K562 (cell line): ENCODE data around the gene KCNB1. TPM values are rescaled to one million over a fixed set of nuclear protein-coding genes. Genes with fewer than 3 reads are reported as not detected.

Source experiments
- ATAC-seq: fragments of 200-7000 bp; cut with Tn5 transposase; 3 replicates; pipeline ENCODE4 v1.9.1; 2020; ENCODE audit warnings: moderate library complexity
- BruUV-seq: library from RNA; stranded (reverse); fragments of 400-500 nt; replicated peaks from 2 replicates; lab custom pipeline; 2021; lab: Mats Ljungman, UMichigan
- CTCF ChIA-PET: fragments of 300-600 bp; formaldehyde crosslinking; extraction: SDS; loops from one replicate; lab custom pipeline; 2021; ENCODE audit warnings: low intra/inter-chr PET ratio; lab: Yijun Ruan, JAX
- POLR2A ChIA-PET: fragments of 300-600, 350-650 bp; sonication (Branson Sonifier 250); formaldehyde crosslinking; extraction: SDS; loops from one replicate; lab custom pipeline; 2021; ENCODE audit warnings: antibody characterized with exemption, inconsistent platforms; lab: Yijun Ruan, JAX
- DNase-seq, 4 experiments: peaks; one replicate each; pipeline versions ENCODE4 v3.0.0 to v3.0.0-alpha.2; 2011 to 2018; ENCODE audit warnings: low spot score in 3 of 4, mixed read lengths in 3 of 4; ENCODE audit errors: extremely low read depth in 1 of 4
- FAIRE-seq: peaks from 2 replicates; lab custom pipeline; 2011; peaks lifted over from hg19 to GRCh38; lab: Jason Lieb, UNC
- H2AFZ ChIP-seq: 2 replicates; pipeline ENCODE4 v1.6.0; 2011; ENCODE audit warnings: low read depth, low read length, control low read depth, inconsistent platforms
- H3K27ac ChIP-seq: fragments of 200-600 bp; 3 replicates; pipeline ENCODE4 v1.8.0; 2011; ENCODE audit warnings: low read depth, mild to moderate bottlenecking, control low read depth, inconsistent platforms, low read length, moderate library complexity, mixed read lengths; ENCODE audit errors: extremely low read depth
- H3K27me3 ChIP-seq, 2 experiments: fragments of 300-600 bp in 1 of 2; 2 replicates in 1 of 2; 3 replicates in 1 of 2; pipeline versions ENCODE4 v1.6.0 to v1.8.0; 2011; ENCODE audit warnings: inconsistent platforms in 2 of 2, low read length in 2 of 2, mild to moderate bottlenecking in 1 of 2, mixed read lengths in 1 of 2, moderate library complexity in 1 of 2; ENCODE audit not compliant: control insufficient read depth in 2 of 2, insufficient read depth in 2 of 2
- H3K36me3 ChIP-seq: fragments of 300-600 bp; 3 replicates; pipeline ENCODE4 v1.8.0; 2011; ENCODE audit warnings: mild to moderate bottlenecking, low read length, inconsistent platforms; ENCODE audit not compliant: control insufficient read depth, insufficient read depth
- H3K4me1 ChIP-seq, 2 experiments: fragments of 200-600 bp in 1 of 2; replicated peaks in 1 of 2; 2 replicates in 1 of 2; 3 replicates in 1 of 2; pipeline versions ENCODE4 v1.5.1 to v1.8.0; 2011; ENCODE audit warnings: inconsistent platforms in 2 of 2, low read length in 2 of 2, mild to moderate bottlenecking in 1 of 2, mixed read lengths in 1 of 2, moderate library complexity in 1 of 2; ENCODE audit not compliant: control insufficient read depth in 2 of 2, insufficient read depth in 2 of 2
- H3K4me2 ChIP-seq: 2 replicates; pipeline ENCODE4 v1.6.1; 2011; ENCODE audit warnings: low read length, control low read depth, inconsistent platforms, mixed read lengths; ENCODE audit not compliant: insufficient read depth
- H3K4me3 ChIP-seq: fragments of 200-600 bp; sonication (generic), shearing (Covaris generic); 2 replicates; pipeline ENCODE4 v1.5.1; 2016; ENCODE audit warnings: control low read depth, inconsistent platforms
- H3K79me2 ChIP-seq: fragments of 200-600 bp; 3 replicates; pipeline ENCODE4 v1.8.0; 2011; ENCODE audit warnings: low read length, inconsistent platforms; ENCODE audit not compliant: control insufficient read depth, insufficient read depth
- H3K9ac ChIP-seq, 2 experiments: 2 replicates each; pipeline versions ENCODE4 v1.6.0 to v1.6.1; 2011; ENCODE audit warnings: low read depth in 2 of 2, low read length in 2 of 2, control low read depth in 1 of 2, inconsistent platforms in 1 of 2, mild to moderate bottlenecking in 1 of 2, mixed read lengths in 1 of 2; ENCODE audit not compliant: insufficient read depth in 1 of 2
- H3K9me1 ChIP-seq: one replicate; pipeline ENCODE4 v1.6.0; 2011; ENCODE audit warnings: inconsistent platforms, mild to moderate bottlenecking, low read length, moderate library complexity; ENCODE audit not compliant: control insufficient read depth, insufficient read depth
- H3K9me3 ChIP-seq: replicated peaks from 2 replicates; pipeline ENCODE4 v1.5.1; 2011; ENCODE audit warnings: low read depth, low read length, inconsistent platforms; ENCODE audit not compliant: control insufficient read depth, insufficient read depth
- H4K20me1 ChIP-seq: replicated peaks from 2 replicates; pipeline ENCODE4 v1.6.1; 2011; ENCODE audit warnings: low read length, inconsistent platforms, mixed read lengths; ENCODE audit not compliant: control insufficient read depth, insufficient read depth
- ARHGAP35 ChIP-seq: fragments of 450-650 bp; IDR thresholded peaks from 2 replicates; pipeline ENCODE4 v1.6.1; 2018; ENCODE audit not compliant: partially characterized antibody
- ELK1 ChIP-seq: sonication (generic); formaldehyde crosslinking; IDR thresholded peaks from 2 replicates; pipeline ENCODE4 v1.8.1; 2022; ENCODE audit warnings: missing genetic modification reagents
- KAT7 ChIP-seq: sonication (generic); formaldehyde crosslinking; IDR thresholded peaks from 2 replicates; pipeline ENCODE4 v1.8.0; 2022; ENCODE audit warnings: missing genetic modification reagents, mild to moderate bottlenecking, borderline replicate concordance
- L3MBTL2 ChIP-seq: fragments of 450-650 bp; IDR thresholded peaks from 2 replicates; pipeline ENCODE4 v1.6.1; 2016; ENCODE audit warnings: mild to moderate bottlenecking, moderate library complexity
- PBX2 ChIP-seq, 2 experiments: IDR thresholded peaks in 1 of 2; conservative IDR thresholded peaks in 1 of 2; 2 replicates each; pipeline ENCODE4 v1.6.1; 2016; ENCODE audit warnings: low read depth in 2 of 2, mild to moderate bottlenecking in 1 of 2, missing compliant biosample characterization in 1 of 2, missing genetic modification characterization in 1 of 2, moderate library complexity in 1 of 2
- POU5F1 ChIP-seq: fragments of 150-350 bp; IDR thresholded peaks from 2 replicates; pipeline ENCODE4 v1.6.1; 2014; ENCODE audit warnings: borderline replicate concordance, low read length, low read depth, mild to moderate bottlenecking; ENCODE audit not compliant: partially characterized antibody
- RBM15 ChIP-seq: fragments of 200-400 bp; formaldehyde crosslinking; IDR thresholded peaks from 2 replicates; pipeline ENCODE4 v1.6.1; 2018; ENCODE audit warnings: mild to moderate bottlenecking, low read length, moderate library complexity; ENCODE audit not compliant: insufficient read depth
- SIX5 ChIP-seq, 2 experiments: IDR thresholded peaks; 2 replicates each; pipeline ENCODE4 v1.6.1; 2011; ENCODE audit warnings: low read length in 2 of 2, borderline replicate concordance in 1 of 2, low read depth in 1 of 2, mild to moderate bottlenecking in 1 of 2, moderate library complexity in 1 of 2; ENCODE audit not compliant: insufficient read depth in 1 of 2
- TEAD4 ChIP-seq, 2 experiments: sonication (generic) in 1 of 2; formaldehyde crosslinking in 1 of 2; IDR thresholded peaks; 2 replicates each; pipeline versions ENCODE4 v1.6.1 to v1.8.0; 2012 to 2022; ENCODE audit warnings: borderline replicate concordance in 1 of 2, inconsistent platforms in 1 of 2, low read length in 1 of 2, mild to moderate bottlenecking in 1 of 2, missing genetic modification reagents in 1 of 2
- ZBTB26 ChIP-seq: fragments of 450-650 bp; formaldehyde crosslinking; IDR thresholded peaks from 2 replicates; pipeline ENCODE4 v1.4.0; 2022; ENCODE audit warnings: missing genetic modification characterization
- ZFX ChIP-seq: sonication (generic); formaldehyde crosslinking; IDR thresholded peaks from 2 replicates; pipeline ENCODE4 v1.8.0; 2022; ENCODE audit warnings: mild to moderate bottlenecking, missing genetic modification reagents, moderate library complexity
- ZNF408 ChIP-seq: fragments of 250-450 bp; sonication (Bioruptor Pico); IDR thresholded peaks from 2 replicates; pipeline ENCODE4 v1.4.0; 2020; ENCODE audit warnings: low read depth, mild to moderate bottlenecking, moderate library complexity
- WGBS: fragments of 100-300 bp; shearing (Covaris generic); methylation state at CpG from one replicate; pipeline ENCODE4 v1.1.6; 2016; ENCODE audit warnings: low coverage, mixed read lengths; ENCODE audit not compliant: insufficient coverage; ENCODE audit errors: missing lambda C conversion rate; 5-methylcytosine and 5-hydroxymethylcytosine counted together
- in situ Hi-C: fragments of 300-500 bp; cut with MboI; formaldehyde crosslinking; loops from 4 replicates; pipeline ENCODE4 v1.15.0; 2018; ENCODE audit warnings: inconsistent platforms, mixed read lengths
- intact Hi-C: fragments of 100-400 bp; cut with micrococcal nuclease; formaldehyde crosslinking; loops from 2 replicates; pipeline ENCODE4 v1.14.2; 2022
- polyA plus RNA-seq, 8 experiments: library from polyadenylated mRNA; depleted of rRNA in 4 of 8; stranded (reverse) in 5 of 8; unstranded in 3 of 8; fragments of >200 nt; fragmentation: Nextera tagmentation in 2 of 8; fragmentation: Illumina TruSeq in 1 of 8; extraction: Ambion mirVana in 2 of 8; extraction: Trizol in 1 of 8; gene quantifications; 2 replicates each; pipeline versions ENCODE4 v1.2.1 to v1.2.3, GENCODE V29; 2011 to 2014; ENCODE audit warnings: inconsistent platforms in 1 of 8, missing spikeins in 1 of 8
- total RNA-seq, 7 experiments: library from RNA; depleted of rRNA in 6 of 7; stranded (reverse); fragments of >200 nt in 6 of 7; fragmentation: Illumina TruSeq in 2 of 7; extraction: Trizol in 2 of 7; gene quantifications; 2 replicates each; pipeline versions ENCODE4 v1.2.1 to v1.2.3, GENCODE V29; 2011 to 2021; ENCODE audit warnings: low replicate concordance in 1 of 7

KCNB1 gene
- total and polyA plus RNA-seq, 9 of the 15 experiments (the other 6 are each of a cell fraction or from before 2014, with no cell fraction given): 0.01 to 0.06 TPM; not detected in 7

GRCh38 chr20:49408509-49409104, 73.9 kb downstream of the KCNB1 start:
- ATAC-seq (no peak), DNase-seq (no peak), FAIRE-seq (no peak)
- H3K27me3 ChIP-seq: peaks cover 33 to 63% of the 10 kb centered on the region in 2 experiments
- WGBS: 7% methylated on average over 11 of the region's 11 CpGs
- peaks cover 0 to 2% of the 10 kb centered on the region in 2 experiments; a peak in 1 of 5 replicates for H3K4me1 ChIP-seq
- H3K9me1 ChIP-seq: no peaks in the 10 kb centered on the region
- peaks cover 10% of the 10 kb centered on the region for H4K20me1 ChIP-seq
- no peak overlapping the region for H2AFZ ChIP-seq
- H3K79me2 ChIP-seq: no peaks in the 10 kb centered on the region
- intact Hi-C loops (no loop called here), in situ Hi-C loops (no loop called here)
- ChIA-PET CTCF (no interaction called here), POLR2A (no interaction called here)
- H3K36me3 ChIP-seq: no peaks in the 10 kb centered on the region
- no TSS peak for BruUV-seq
- H3K9ac ChIP-seq: no peak overlapping the region
- H3K9me3 ChIP-seq: no peaks in the 10 kb centered on the region
- no peak overlapping the region for H3K27ac ChIP-seq
- no peak overlapping the region for H3K4me3 ChIP-seq
- TF ChIP-seq POU5F1 (no peak), PBX2 (CRISPR knock-in tag; IDR thresholded peaks at IDR 0.05; ENCODE audit: low read depth) (no peak), PBX2 (tag; conservative IDR thresholded peaks at IDR 0.05; ENCODE audit: low read depth) (no peak), ZNF408 (CRISPR knock-in tag) (no peak), KAT7 (CRISPR knock-in tag) (no peak), ARHGAP35 (no peak), ZFX (CRISPR knock-in tag) (no peak), ELK1 (CRISPR knock-in tag) (no peak), ZBTB26 (CRISPR knock-in tag) (no peak), TEAD4 (IDR thresholded peaks at IDR 0.05; ENCODE audit: low read length) (no peak), TEAD4 (CRISPR knock-in tag; IDR thresholded peaks at IDR 0.05; ENCODE audit: borderline replicate concordance) (no peak), L3MBTL2 (no peak), RBM15 (no peak), SIX5 (IDR thresholded peaks at IDR 0.05; ENCODE audit: borderline replicate concordance in 1 of 2, insufficient read depth in 1 of 2, low read depth in 1 of 2, low read length in 2 of 2) (no peak)
- H3K4me2 ChIP-seq: no peak overlapping the region
